Measurements from ENCODE around the gene FOXJ2.
"Not testable (repeated sequence)": the region's sequence is repeated elsewhere in the genome, so short reads cannot be mapped to it uniquely, and the experiment has no call there.

Gene FOXJ2

DNA sequence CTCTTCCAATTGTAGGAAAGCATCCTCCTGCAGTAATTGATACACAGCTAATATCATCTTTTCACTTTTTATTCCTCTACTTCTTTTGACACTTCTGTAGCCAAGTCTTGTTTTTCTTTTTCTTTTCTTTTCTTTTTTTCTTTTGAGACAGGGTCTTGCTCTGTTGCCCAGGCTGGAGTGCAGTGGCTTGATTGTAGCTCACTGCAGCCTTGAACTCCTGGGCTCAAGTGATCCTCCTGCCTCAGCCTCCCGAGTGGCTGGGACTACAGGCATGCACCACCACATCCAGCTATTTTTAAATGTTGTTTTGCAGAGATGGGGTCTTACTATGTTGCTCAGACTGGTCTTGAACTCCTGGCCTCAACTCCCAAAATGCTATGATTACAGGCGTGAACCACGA, 39.3 kb downstream of the FOXJ2 start:
- not testable (repeated sequence) for DNase-seq

DNA sequence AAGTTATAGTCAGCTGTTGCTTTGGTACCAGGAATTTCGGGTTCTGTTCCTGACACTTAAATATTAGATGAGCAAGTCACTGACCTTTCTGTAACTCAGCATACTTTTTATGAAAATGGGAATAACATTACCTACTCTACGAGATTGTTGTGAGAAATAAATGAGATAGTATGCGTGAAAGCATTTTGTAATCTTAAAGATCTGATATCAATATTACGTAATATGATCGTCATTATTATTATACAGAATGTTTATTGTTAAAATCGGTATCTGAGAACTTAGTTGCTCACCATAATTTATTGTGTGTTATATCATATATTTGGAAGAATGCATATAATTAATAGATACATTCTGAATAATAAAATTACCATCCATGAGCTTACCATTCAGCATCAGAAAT, 43.4 kb downstream of the FOXJ2 start:
- DNase-seq = no peak

DNA sequence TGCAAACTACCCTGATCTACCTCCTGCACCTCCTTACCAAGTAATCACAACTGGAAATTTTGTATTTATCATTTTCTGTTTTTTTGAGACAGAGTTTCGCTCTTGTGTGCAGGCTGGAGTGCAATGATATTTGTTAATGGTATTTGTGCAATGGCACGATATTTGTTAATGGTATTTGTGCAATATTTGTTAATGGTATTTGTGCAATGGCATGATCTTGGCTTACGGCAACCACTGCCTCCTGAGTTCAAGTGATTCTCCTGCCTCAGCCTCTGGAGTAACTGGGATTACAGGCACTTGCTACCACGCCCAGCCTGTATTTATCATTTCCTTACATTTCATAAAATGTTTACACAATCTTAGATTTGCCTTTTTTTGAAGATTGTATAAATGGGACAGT, 43.9 kb downstream of the FOXJ2 start:
- no peak for DNase-seq

DNA sequence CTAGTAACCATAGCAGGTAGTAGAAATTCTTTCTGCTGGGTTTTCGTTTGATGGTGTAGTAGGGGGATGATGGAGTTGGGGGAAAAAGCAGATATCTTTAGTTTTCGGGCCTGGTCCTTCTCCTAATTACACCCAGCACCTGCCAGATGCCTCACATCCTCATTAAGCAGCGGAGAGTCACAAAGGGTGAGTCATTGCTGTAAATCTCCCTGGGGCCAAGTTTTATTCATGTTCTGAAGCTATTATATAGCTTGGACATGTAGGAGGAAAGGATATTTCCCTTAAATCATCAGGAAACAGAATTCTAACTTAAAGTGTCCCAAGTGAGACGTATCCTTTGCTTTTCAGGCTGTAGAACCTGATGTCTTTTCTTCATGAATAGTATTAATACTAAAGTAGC, 44.7 kb downstream of the FOXJ2 start:
- DNase-seq = no peak

DNA sequence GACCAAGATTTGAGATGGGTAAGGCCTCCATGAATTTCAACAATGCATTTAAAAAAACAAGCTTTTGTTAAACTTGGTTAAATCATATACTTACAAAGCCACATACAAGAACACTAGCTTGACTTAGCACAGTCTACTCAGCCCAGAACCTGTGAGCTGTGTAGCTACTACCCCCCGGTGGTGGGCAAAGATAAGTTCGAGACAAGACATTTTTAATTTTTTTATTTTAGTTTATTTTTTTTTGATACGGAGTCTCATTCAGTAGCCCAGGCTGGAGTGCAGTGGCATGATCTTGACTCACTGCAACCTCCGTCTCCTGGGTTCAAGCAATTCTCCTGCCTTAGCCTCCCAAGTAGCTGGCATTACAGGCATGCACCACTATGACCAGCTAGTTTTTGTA, 45.9 kb downstream of the FOXJ2 start:
- DNase-seq = peak; percentile 68 to 71

DNA sequence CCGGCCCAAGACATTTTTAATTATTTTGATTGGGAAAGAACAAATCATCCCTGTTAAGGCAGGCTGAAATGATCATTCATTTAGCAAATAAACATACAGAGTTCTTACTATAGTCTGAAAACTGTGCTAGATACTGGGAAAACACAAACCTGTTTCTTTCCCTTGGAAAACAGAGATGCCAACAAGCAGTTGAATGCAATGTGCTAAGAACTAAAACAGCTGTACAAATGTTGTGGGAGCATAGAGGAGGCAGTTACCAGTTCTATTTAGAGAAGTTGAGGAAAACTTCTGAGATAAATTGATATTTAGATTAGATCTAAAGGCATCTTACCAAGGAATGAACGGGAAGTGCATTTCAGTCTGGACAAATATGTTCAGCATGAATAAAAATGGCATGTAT, 46.4 kb downstream of the FOXJ2 start:
- no peak for DNase-seq

DNA sequence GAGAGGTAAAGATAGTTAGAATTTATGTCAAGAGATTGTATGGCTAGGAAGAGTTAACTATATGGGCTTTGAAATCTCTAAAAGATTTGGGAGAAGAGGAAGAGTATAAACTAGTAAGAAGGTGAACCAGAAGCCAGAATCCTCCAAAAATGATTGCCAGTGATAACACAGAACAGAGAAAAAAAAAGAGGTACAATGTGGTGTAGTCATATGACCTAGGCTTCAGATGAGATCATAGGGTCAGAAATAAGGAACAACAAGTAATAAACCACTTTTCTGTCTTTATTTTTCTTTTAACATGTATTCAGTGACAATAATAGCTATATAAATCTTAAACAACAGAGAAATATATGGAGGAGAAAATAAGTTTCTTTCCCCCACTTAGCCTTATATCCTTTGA, 47.6 kb downstream of the FOXJ2 start:
- no peak for DNase-seq

DNA sequence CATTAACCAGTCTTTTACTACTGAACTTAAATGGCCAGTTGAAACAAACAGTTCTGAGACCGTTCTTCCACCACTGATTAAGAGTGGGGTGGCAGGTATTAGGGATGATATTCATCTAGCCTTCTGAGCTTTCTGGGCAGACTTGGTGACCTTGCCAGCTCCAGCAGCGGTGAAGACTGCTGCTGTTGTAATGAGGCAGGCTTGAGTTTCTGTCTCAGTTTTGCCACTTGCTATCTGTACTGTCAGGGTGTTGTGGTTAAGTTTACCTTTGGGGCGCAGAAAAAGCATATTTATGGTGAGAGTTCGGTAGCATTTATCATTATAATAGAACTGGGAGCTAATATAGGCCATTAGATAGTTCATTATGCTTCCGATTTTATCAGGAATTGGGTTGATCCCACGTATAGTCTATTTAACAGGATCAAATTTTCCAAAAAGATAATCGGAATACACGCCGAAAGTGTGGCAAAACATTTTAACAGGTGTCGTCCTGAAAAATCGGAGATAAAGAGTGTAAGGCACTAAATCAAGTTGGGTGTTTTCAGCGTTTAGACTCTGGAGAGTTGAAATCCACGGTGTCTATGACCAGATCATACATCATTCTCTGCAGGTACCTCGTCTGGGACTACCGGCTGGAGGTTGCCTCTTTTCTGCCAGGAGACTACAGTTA, 48.9 kb downstream of the FOXJ2 start:
- peak; percentile 11 to 30 for DNase-seq

DNA sequence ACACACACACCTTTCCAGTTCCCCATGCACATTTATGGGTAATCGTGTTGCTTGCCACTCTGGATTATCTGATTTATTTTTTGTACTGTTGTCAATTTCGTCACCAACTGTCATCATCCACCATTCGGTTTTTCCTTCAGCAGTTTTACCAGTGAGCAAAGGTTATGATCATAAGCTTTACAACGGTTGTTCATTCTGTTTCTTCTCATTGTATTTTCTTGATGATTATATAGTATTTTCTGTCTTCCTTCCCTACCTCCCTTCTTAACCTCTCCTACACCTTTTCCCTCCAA, 50.2 kb downstream of the FOXJ2 start:
- no peak for DNase-seq

DNA sequence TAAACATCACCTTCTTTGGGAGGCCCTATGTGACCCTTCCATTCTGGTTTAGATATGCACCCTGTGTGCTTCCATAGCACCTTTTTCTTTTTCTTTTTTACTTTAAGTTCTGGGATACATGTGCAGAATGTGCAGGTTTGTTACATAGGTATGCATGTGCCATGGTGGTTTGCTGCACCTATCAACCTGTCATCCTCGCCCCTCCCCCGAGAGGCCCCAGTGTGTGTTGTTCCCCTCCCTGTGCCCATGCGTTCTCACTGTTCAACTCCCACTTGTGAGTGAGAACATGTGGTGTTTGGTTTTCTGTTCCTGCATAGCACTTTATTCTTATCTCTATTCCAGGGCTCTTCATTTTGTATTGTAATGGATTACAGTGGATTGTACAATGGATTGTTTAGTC, 51.8 kb downstream of the FOXJ2 start:
- DNase-seq = peak in 1 of 2 donors; percentile 31

DNA sequence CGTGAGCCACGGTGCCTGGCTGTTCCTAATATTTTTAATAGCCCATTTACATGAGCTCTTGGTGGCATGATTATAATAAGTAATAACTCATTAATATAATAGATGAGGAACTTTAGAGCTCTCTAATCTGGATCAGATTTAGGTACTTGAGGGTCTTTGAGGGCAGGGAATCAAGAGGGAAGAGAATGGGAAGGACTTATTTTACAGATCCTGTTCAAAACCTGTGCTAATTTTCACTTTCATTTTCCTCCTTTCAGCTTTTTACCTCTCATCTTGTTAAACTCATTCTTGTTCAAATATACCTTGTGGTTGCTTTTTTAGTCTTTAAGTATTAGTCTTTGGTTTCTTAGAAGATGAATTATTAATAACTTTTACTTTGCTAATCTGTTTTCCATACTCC, 55.1 kb downstream of the FOXJ2 start:
- DNase-seq = no peak

DNA sequence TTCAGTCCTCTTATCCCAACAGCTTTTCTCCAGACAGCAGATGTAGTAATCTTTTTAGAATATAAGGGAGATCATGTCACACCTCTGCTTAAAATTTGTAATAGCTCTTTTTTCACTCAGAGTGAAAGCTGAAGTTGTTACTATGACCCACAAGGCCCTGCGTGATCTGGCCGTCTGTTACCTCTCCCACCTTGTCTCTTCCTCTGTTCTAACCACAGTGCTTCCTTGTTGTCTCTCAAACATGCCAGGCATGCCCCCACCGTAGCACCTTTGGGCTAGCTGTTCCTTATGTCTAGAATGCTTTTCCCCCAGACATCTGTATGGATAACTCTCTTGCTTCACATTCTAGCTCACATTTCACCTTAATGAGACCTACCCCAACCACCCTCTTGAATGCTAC, 56.1 kb downstream of the FOXJ2 start:
- peak; percentile 19 to 26 for DNase-seq

DNA sequence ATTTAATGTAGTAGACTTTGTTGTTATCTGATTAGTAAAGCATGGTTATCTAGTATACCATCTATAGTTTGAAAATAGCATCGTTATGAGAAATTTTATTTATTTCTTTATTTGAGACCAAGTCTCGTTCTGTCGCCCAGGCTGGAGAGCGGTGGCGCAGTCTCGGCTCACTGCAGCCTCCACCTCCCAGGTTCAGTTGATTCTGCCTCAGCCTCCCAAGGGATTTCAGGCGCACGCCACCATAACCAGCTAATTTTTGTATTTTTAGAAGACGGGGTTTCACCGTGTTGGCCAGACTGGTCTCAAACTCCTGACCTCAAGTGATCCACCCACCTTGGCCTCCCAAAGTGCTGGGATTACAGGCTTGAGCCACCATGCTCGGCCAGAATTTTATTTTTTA, 56.8 kb downstream of the FOXJ2 start:
- not testable (repeated sequence) for DNase-seq

DNA sequence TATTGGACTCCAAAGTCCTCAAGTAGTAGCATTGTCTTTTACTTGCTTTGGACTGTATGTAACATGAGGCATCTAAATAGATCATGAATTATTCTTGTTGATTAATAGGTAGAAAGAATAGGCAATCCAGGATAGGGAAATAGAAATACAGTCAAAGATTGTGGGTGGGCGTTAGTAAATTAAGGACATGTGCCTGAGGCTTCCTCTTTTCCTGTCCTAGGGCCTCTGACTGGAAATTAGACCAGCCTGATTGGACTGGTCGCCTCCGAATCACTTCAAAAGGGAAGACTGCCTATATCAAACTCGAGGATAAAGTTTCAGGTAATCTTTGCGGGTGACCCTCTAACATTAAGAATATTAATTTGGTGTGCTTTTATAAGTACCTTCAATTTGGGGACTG, 57.2 kb downstream of the FOXJ2 start:
- DNase-seq = no peak

DNA sequence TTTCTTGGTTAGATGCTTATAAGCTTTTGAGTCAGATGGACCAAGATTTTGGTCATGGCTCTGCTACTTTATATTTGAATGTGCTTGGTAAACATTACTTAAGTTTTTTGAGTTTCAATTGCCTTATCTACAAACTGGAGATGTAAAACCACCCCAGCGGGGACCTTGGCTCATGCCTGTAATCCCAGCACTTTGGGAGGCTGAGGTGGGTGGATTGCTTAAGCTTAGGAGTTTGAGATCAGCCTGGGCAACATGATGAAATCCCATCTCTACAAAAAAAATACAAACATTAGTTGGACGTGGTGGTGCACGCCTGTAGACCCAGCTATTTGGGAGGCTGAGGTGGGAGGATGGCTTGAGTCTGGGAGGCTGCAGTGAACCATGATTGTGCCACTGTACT, 60.8 kb downstream of the FOXJ2 start:
- no peak for DNase-seq

DNA sequence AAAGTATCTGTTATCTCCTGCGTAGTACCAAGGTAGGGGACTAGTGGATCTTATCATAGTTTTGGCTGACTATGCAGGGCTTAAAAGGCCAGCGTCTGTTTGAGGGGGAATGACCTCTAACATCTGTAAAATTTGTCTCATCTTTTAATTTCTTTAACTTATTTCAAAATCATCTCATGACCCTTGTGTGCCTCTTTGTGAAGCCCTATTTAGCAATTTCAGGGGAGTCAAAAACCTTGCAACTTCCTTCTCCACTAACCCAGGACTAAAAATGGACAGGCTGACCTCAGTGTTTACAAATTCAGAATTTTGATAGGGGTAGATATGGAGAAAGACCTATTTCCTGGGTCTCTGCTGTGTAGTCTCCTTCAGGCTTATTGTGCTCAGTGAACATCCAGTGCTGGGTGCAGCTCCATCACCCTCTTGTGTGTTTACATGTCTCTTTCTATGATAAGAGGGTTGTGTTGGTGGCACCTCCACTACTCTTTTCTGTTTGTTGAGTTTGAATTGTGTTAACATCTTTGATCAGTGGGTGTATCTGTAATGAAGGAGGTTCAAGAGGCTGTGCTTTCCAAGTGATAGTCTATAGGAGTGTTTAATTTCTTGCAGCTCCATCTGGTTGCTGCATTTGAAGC, 63.9 kb downstream of the FOXJ2 start:
- DNase-seq = no peak

DNA sequence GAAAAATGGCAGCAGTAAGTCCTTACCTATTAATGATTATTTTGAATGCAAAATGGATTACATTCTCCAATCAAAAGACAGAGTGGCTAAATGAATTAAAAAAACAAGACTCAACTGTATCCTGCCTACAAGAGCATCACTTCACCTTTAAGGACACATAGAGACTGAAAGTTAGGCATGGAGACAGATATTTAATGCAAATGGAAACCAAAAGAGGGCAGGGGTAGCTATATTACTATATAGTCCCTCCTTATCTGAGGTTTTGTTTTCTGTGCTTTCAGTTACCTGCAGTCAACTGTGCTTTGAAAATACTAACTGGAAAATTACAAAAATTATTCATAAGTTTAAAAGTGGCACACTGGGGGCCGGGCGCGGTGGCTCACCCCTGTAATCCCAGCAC, 66.7 kb downstream of the FOXJ2 start:
- no peak for DNase-seq
